H1 (cell line): Measurements from ENCODE around the gene DCDC2. TPM values are rescaled to one million over a fixed set of nuclear protein-coding genes. Genes with fewer than 3 reads are reported as not detected.

Experiments used
- CTCF ChIA-PET: fragments of 300-600 bp; sonication (Branson Sonifier 250); formaldehyde crosslinking; loops from one replicate; lab custom pipeline; 2021; ENCODE audit not compliant: partially characterized antibody; lab: Charles Lee
- POLR2A ChIA-PET: fragments of 300-600 bp; sonication (Branson Sonifier 250); formaldehyde crosslinking; loops from one replicate; lab custom pipeline; 2021; ENCODE audit warnings: inconsistent platforms; ENCODE audit not compliant: partially characterized antibody; lab: Charles Lee
- DNase-seq, 2 experiments: peaks; one replicate each; pipeline versions ENCODE4 v3.0.0 to v3.0.0-alpha.2; 2010 to 2022; ENCODE audit warnings: low spot score in 2 of 2, low read depth in 1 of 2, mixed read lengths in 1 of 2
- FAIRE-seq: peaks from 2 replicates; lab custom pipeline; 2011; peaks lifted over from hg19 to GRCh38; lab: Jason Lieb, UNC
- H2AFZ ChIP-seq: 2 replicates; pipeline ENCODE4 v1.8.1; 2012; ENCODE audit warnings: low read length, inconsistent platforms
- H2AK5ac ChIP-seq: 2 replicates; pipeline ENCODE4 v1.6.1; 2013; ENCODE audit warnings: low read depth, low read length
- H2BK120ac ChIP-seq: replicated peaks from 2 replicates; pipeline ENCODE3; 2013; ENCODE audit warnings: low read depth, low read length, inconsistent platforms
- H2BK12ac ChIP-seq: 2 replicates; pipeline ENCODE4 v1.6.1; 2013; ENCODE audit warnings: low read depth, low read length
- H2BK15ac ChIP-seq: 2 replicates; pipeline ENCODE4 v1.6.1; 2013; ENCODE audit warnings: low read length
- H2BK20ac ChIP-seq: 2 replicates; pipeline ENCODE4 v1.6.1; 2013; ENCODE audit warnings: low read length
- H2BK5ac ChIP-seq: 2 replicates; pipeline ENCODE4 v1.6.1; 2013; ENCODE audit warnings: low read depth, low read length
- H3K14ac ChIP-seq: 2 replicates; pipeline ENCODE4 v1.6.1; 2013; ENCODE audit warnings: inconsistent platforms; ENCODE audit not compliant: insufficient read length
- H3K18ac ChIP-seq: 2 replicates; pipeline ENCODE4 v1.6.1; 2013; ENCODE audit warnings: low read length; ENCODE audit errors: extremely low read depth
- H3K23ac ChIP-seq: 2 replicates; pipeline ENCODE4 v1.6.1; 2013; ENCODE audit warnings: inconsistent platforms; ENCODE audit not compliant: insufficient read length
- H3K23me2 ChIP-seq: 2 replicates; pipeline ENCODE4 v1.6.1; 2013; ENCODE audit warnings: low read depth, low read length
- H3K27ac ChIP-seq: 2 replicates; pipeline ENCODE4 v1.6.1; 2011; ENCODE audit warnings: low read depth, low read length, inconsistent platforms
- H3K27me3 ChIP-seq, 4 experiments: replicated peaks in 1 of 4; 1 replicate in 1 of 4; 2 replicates in 3 of 4; pipeline versions ENCODE4 v1.6.1 to v1.8.1; 2011 to 2013; ENCODE audit warnings: low read length in 3 of 4, mild to moderate bottlenecking in 3 of 4, inconsistent platforms in 2 of 4, mixed read lengths in 2 of 4, moderate library complexity in 1 of 4; ENCODE audit not compliant: control insufficient read depth in 3 of 4, insufficient read depth in 3 of 4; ENCODE audit errors: extremely low read depth in 1 of 4
- H3K36me3 ChIP-seq, 4 experiments: 2 replicates each; pipeline versions ENCODE4 v1.6.1 to v1.8.1; 2011 to 2013; ENCODE audit warnings: mild to moderate bottlenecking in 4 of 4, low read length in 3 of 4, moderate library complexity in 2 of 4, control low read depth in 1 of 4, inconsistent platforms in 1 of 4; ENCODE audit not compliant: insufficient read depth in 4 of 4, control insufficient read depth in 2 of 4
- H3K4ac ChIP-seq: replicated peaks from 2 replicates; pipeline ENCODE3; 2013; ENCODE audit warnings: low read length, low read depth, mixed read lengths, inconsistent platforms; ENCODE audit not compliant: insufficient read length
- H3K4me1 ChIP-seq, 4 experiments: replicated peaks in 1 of 4; 1 replicate in 1 of 4; 2 replicates in 3 of 4; pipeline versions ENCODE4 v1.6.1 to v1.8.1; 2011 to 2013; ENCODE audit warnings: low read length in 3 of 4, inconsistent platforms in 2 of 4, mixed read lengths in 1 of 4; ENCODE audit not compliant: insufficient read depth in 4 of 4, control insufficient read depth in 3 of 4
- H3K4me2 ChIP-seq, 2 experiments: 2 replicates each; pipeline versions ENCODE4 v1.6.1 to v1.8.1; 2011 to 2013; ENCODE audit warnings: low read depth in 2 of 2, low read length in 2 of 2, control low read depth in 1 of 2, inconsistent platforms in 1 of 2, mild to moderate bottlenecking in 1 of 2; ENCODE audit not compliant: insufficient read depth in 1 of 2
- H3K4me3 ChIP-seq, 4 experiments: fragments of 200-600, 300-600 bp in 1 of 4; sonication (generic), shearing (Covaris generic), sonication (Bioruptor Twin) in 1 of 4; 2 replicates each; pipeline versions ENCODE4 v1.5.1 to v1.8.1; 2011 to 2016; ENCODE audit warnings: low read length in 4 of 4, low read depth in 3 of 4, control low read depth in 2 of 4, inconsistent platforms in 2 of 4, mild to moderate bottlenecking in 2 of 4, mixed read lengths in 1 of 4, moderate library complexity in 1 of 4; ENCODE audit not compliant: insufficient read depth in 2 of 4; ENCODE audit errors: extremely low read depth in 1 of 4
- H3K56ac ChIP-seq: replicated peaks from 2 replicates; pipeline ENCODE3; 2013; ENCODE audit warnings: low read depth, mild to moderate bottlenecking, mixed read lengths, low read length, inconsistent platforms; ENCODE audit not compliant: insufficient read length
- H3K79me1 ChIP-seq: 2 replicates; pipeline ENCODE4 v1.6.1; 2013; ENCODE audit warnings: low read depth, low read length, control low read depth
- H3K79me2 ChIP-seq, 2 experiments: 2 replicates each; pipeline versions ENCODE4 v1.6.1 to v1.8.1; 2012 to 2013; ENCODE audit warnings: low read length in 2 of 2, mild to moderate bottlenecking in 2 of 2, inconsistent platforms in 1 of 2; ENCODE audit not compliant: insufficient read depth in 2 of 2, control insufficient read depth in 1 of 2
- H3K9ac ChIP-seq, 4 experiments: replicated peaks in 1 of 4; 1 replicate in 1 of 4; 2 replicates in 3 of 4; pipeline versions ENCODE4 v1.6.1 to v1.8.1; 2011 to 2013; ENCODE audit warnings: low read depth in 3 of 4, low read length in 3 of 4, control low read depth in 2 of 4, mild to moderate bottlenecking in 2 of 4, moderate library complexity in 2 of 4, inconsistent platforms in 1 of 4; ENCODE audit errors: extremely low read depth in 1 of 4
- H3K9me3 ChIP-seq, 2 experiments: 2 replicates each; pipeline versions ENCODE4 v1.6.1 to v1.8.1; 2012 to 2013; ENCODE audit warnings: mild to moderate bottlenecking in 2 of 2, moderate library complexity in 2 of 2, control low read depth in 1 of 2, inconsistent platforms in 1 of 2, low read depth in 1 of 2, low read length in 1 of 2, mixed read lengths in 1 of 2; ENCODE audit not compliant: insufficient read depth in 2 of 2
- H4K20me1 ChIP-seq, 2 experiments: replicated peaks in 1 of 2; 2 replicates each; pipeline versions ENCODE3 to v1.8.1; 2011 to 2013; ENCODE audit warnings: inconsistent platforms in 2 of 2, low read length in 2 of 2, mild to moderate bottlenecking in 1 of 2; ENCODE audit not compliant: insufficient read depth in 2 of 2, control insufficient read depth in 1 of 2
- H4K5ac ChIP-seq: 2 replicates; pipeline ENCODE4 v1.6.1; 2013; ENCODE audit warnings: low read length, low read depth, mixed read lengths, inconsistent platforms; ENCODE audit not compliant: insufficient read length
- H4K8ac ChIP-seq: 2 replicates; pipeline ENCODE4 v1.8.0; 2013; ENCODE audit warnings: mild to moderate bottlenecking, moderate library complexity, low read length, inconsistent platforms; ENCODE audit not compliant: insufficient read depth; ENCODE audit errors: extremely low read depth
- H4K91ac ChIP-seq: replicated peaks from 2 replicates; pipeline ENCODE3; 2013; ENCODE audit warnings: low read length, mixed read lengths, inconsistent platforms; ENCODE audit not compliant: insufficient read length
- CBX5 ChIP-seq: fragments of 300-800, 300-1000 bp; sonication (generic); IDR thresholded peaks from 2 replicates; pipeline ENCODE4 v1.7.1; 2016; ENCODE audit warnings: antibody characterized with exemption, low read length, low read depth
- CHD1 ChIP-seq: IDR thresholded peaks from 2 replicates; pipeline ENCODE4 v1.6.1; 2012; ENCODE audit warnings: low read depth, low read length, improper control_type of control experiment
- GABPA ChIP-seq: IDR thresholded peaks from 2 replicates; pipeline ENCODE4 v1.6.1; 2011; ENCODE audit warnings: mild to moderate bottlenecking, low read length, moderate library complexity, borderline replicate concordance; ENCODE audit not compliant: insufficient read depth
- NANOG ChIP-seq: IDR thresholded peaks from 2 replicates; pipeline ENCODE4 v1.6.1; 2011; ENCODE audit warnings: low read length, low read depth, mild to moderate bottlenecking, inconsistent platforms; ENCODE audit not compliant: insufficient read depth, poor library complexity, severe bottlenecking
- POLR2A ChIP-seq, 2 experiments: IDR thresholded peaks; 1 replicate in 1 of 2; 2 replicates in 1 of 2; pipeline ENCODE4 v1.6.1; 2011; ENCODE audit warnings: low read depth in 2 of 2, low read length in 2 of 2, mild to moderate bottlenecking in 2 of 2; ENCODE audit errors: control extremely low read depth in 1 of 2
- POLR2AphosphoS5 ChIP-seq: IDR thresholded peaks from 2 replicates; pipeline ENCODE4 v1.6.1; 2011; ENCODE audit warnings: low read depth, low read length
- RNF2 ChIP-seq: fragments of 200-900, 300-1000 bp; sonication (generic); IDR thresholded peaks from 2 replicates; pipeline ENCODE4 v1.7.1; 2016; ENCODE audit warnings: borderline replicate concordance, low read depth, mild to moderate bottlenecking, antibody characterized with exemption, low read length; ENCODE audit not compliant: poor library complexity, severe bottlenecking; ENCODE audit errors: missing control alignments
- SP1 ChIP-seq: IDR thresholded peaks from 2 replicates; pipeline ENCODE4 v1.6.1; 2011; ENCODE audit warnings: low read depth, low read length
- TAF1 ChIP-seq: IDR thresholded peaks from 2 replicates; pipeline ENCODE4 v1.6.1; 2011; ENCODE audit warnings: mild to moderate bottlenecking, low read depth, low read length
- WGBS, 2 experiments: shearing (Covaris generic) in 1 of 2; methylation state at CpG; one replicate each; pipeline versions ENCODE4 v1.1.6 to v1.1.7; 2013 to 2015; ENCODE audit warnings: low lambda C conversion rate in 2 of 2, mixed read lengths in 2 of 2, inconsistent platforms in 1 of 2, low coverage in 1 of 2, missing lambda C conversion rate in 1 of 2; ENCODE audit not compliant: insufficient replicate concordance in 2 of 2, insufficient coverage in 1 of 2, insufficient read length in 1 of 2; ENCODE audit errors: extremely low coverage in 1 of 2, missing lambda C conversion rate in 1 of 2; 5-methylcytosine and 5-hydroxymethylcytosine counted together
- polyA plus RNA-seq, 7 experiments: library from polyadenylated mRNA; depleted of rRNA in 3 of 7; stranded (reverse) in 5 of 7; unstranded in 2 of 7; fragments of >200 nt in 5 of 7; fragments of 200-250 nt in 2 of 7; gene quantifications; 1 replicate in 5 of 7; 2 replicates in 1 of 7; 4 replicates in 1 of 7; pipeline versions ENCODE4 v1.2.1 to v1.2.3, GENCODE V29; 2011 to 2013; ENCODE audit warnings: missing spikeins in 2 of 7, mixed read lengths in 2 of 7
- total RNA-seq: library from RNA; stranded (reverse); fragmentation: NEBNext Ultra II Directional; extraction: Animal tissue kit (Norgen Biotek cat#: 25700); gene quantifications from 2 replicates; pipeline ENCODE4 v1.2.1, GENCODE V29; 2021

The DCDC2 gene
- total and polyA plus RNA-seq, 2 of the 8 experiments (the other 6 are each of a cell fraction or from before 2014, with no cell fraction given), result 0.03 to 0.15 TPM

- no peak overlapping the region for H2BK120ac ChIP-seq
- no peak overlapping the region for H2AK5ac ChIP-seq
- TF ChIP-seq CHD1 (no peak), TAF1 (no peak), SP1 (no peak), POLR2A (IDR thresholded peaks at IDR 0.05; ENCODE audit: control extremely low read depth in 1 of 2, low read depth in 2 of 2, low read length in 2 of 2) (no peak), RNF2 (no peak), POLR2AphosphoS5 (no peak), NANOG (no peak), CBX5 (no peak), GABPA (no peak)
- FAIRE-seq (no peak), DNase-seq (no peak)
- H3K4me1 ChIP-seq, result peaks cover 0 to 5% (median under 1%) of the 10 kb centered on the region in 4 experiments; a peak in 2 of 7 replicates
- H4K8ac ChIP-seq, result no peak overlapping the region
- H3K4ac ChIP-seq, result no peak overlapping the region
- H3K14ac ChIP-seq, result no peak overlapping the region
- ChIA-PET POLR2A (no interaction called here), CTCF (interaction anchor here (1.2 to 1.4 kb wide), 2 partner anchors 15 to 83 kb away, joined by 3 to 4 read pairs; no protein-coding TSS in a partner anchor)
- no peak overlapping the region for H3K23ac ChIP-seq
- no peak overlapping the region for H3K56ac ChIP-seq
- no peaks in the 10 kb centered on the region for H3K36me3 ChIP-seq
- no peak overlapping the region for H2BK15ac ChIP-seq
- no peaks in the 10 kb centered on the region for H3K79me2 ChIP-seq
- no peak overlapping the region for H2BK5ac ChIP-seq
- H4K91ac ChIP-seq, result no peak overlapping the region
- no peak overlapping the region for H3K4me2 ChIP-seq
- no peak overlapping the region for H4K5ac ChIP-seq
- peaks cover 5% of the 10 kb centered on the region; the same call in 1 of the 2 replicates for H3K23me2 ChIP-seq
- H2BK20ac ChIP-seq, result no peak overlapping the region
- H2AFZ ChIP-seq, result no peak overlapping the region
- 87% methylated on average over 7 of the region's 7 CpGs; no CpG with 5 or more reads in 1 of the 2 experiments for WGBS, 2 experiments
- H3K9ac ChIP-seq, result no peak overlapping the region
- H3K4me3 ChIP-seq, result no peak overlapping the region; a peak in 1 of 8 replicates
- no peaks in the 10 kb centered on the region; a peak in 1 of 7 replicates for H3K27me3 ChIP-seq
- H3K18ac ChIP-seq, result no peak overlapping the region
- no peak overlapping the region for H2BK12ac ChIP-seq
- H4K20me1 ChIP-seq, result no peaks in the 10 kb centered on the region
- no peaks in the 10 kb centered on the region for H3K79me1 ChIP-seq
- H3K9me3 ChIP-seq, result no peaks in the 10 kb centered on the region
- no peak overlapping the region for H3K27ac ChIP-seq
Measured at GRCh38 chr6:24122139-24122538, 235.7 kb downstream of the DCDC2 start.
